Left ventricle myocardium inferior (tissue), 1 donor: Measurements from ENCODE around the gene RP9. TPM values are rescaled to one million over a fixed set of nuclear protein-coding genes. Genes with fewer than 3 reads are reported as not detected.

ENCODE experiments used
- DNase-seq: peaks from one replicate; pipeline ENCODE4 v3.0.0-alpha.2; 2020
- H3K27ac ChIP-seq: fragments of 200-600 bp; replicated peaks from 2 replicates; pipeline ENCODE4 v1.8.0; 2021
- H3K27me3 ChIP-seq: fragments of 200-600 bp; 2 replicates; pipeline ENCODE4 v1.8.0; 2021; ENCODE audit warnings: low read depth
- H3K36me3 ChIP-seq: fragments of 200-600 bp; 2 replicates; pipeline ENCODE4 v1.8.0; 2021
- H3K4me1 ChIP-seq: fragments of 200-600 bp; 2 replicates; pipeline ENCODE4 v1.8.0; 2021
- H3K4me3 ChIP-seq: fragments of 200-600 bp; 2 replicates; pipeline ENCODE4 v1.8.0; 2021; ENCODE audit warnings: mild to moderate bottlenecking, moderate library complexity
- H3K9me3 ChIP-seq: fragments of 200-600 bp; replicated peaks from 2 replicates; pipeline ENCODE4 v1.8.0; 2021
- CTCF ChIP-seq: fragments of 200-600 bp; IDR thresholded peaks from 2 replicates; pipeline ENCODE4 v1.8.0; 2021; ENCODE audit warnings: antibody characterized with exemption, mild to moderate bottlenecking, borderline replicate concordance
- intact Hi-C: fragments of 100-400 bp; cut with micrococcal nuclease; formaldehyde crosslinking; loops from one replicate; pipeline ENCODE4 v1.11.0; 2022
- total RNA-seq: library from RNA; stranded (reverse); fragmentation: NEBNext Ultra II Directional; extraction: Animal tissue kit (Norgen Biotek cat#: 25700); gene quantifications from one replicate; pipeline ENCODE4 v1.2.1, GENCODE V29; 2021
- donor health status: DM: no; HTN: yes; CAD: no; lungs with severe emphysema.

RP9 gene
- total RNA-seq, 1 donor from 2014 or later, result 20.2 TPM

GRCh38 chr7:33079763-33080690 is 29.2 kb downstream of the RP9 start:
- Histone ChIP-seq H3K27me3 (peaks cover 5% of the 10 kb centered on the region), H3K4me1 (no peaks in the 10 kb centered on the region), H3K27ac (no peak overlapping the region), H3K4me3 (no peak overlapping the region), H3K9me3 (no peaks in the 10 kb centered on the region), H3K36me3 (no peaks in the 10 kb centered on the region)
- intact Hi-C loops, result no loop called here
- DNase-seq, result no peak
- TF ChIP-seq CTCF, result no peak

- Histone ChIP-seq H3K9me3 (no peaks in the 10 kb centered on the region), H3K4me1 (no peaks in the 10 kb centered on the region), H3K27me3 (peaks cover 5% of the 10 kb centered on the region), H3K4me3 (no peak overlapping the region), H3K36me3 (no peaks in the 10 kb centered on the region), H3K27ac (no peak overlapping the region)
- intact Hi-C loops, result no loop called here
- no peak for DNase-seq
- TF ChIP-seq CTCF, result no peak
These were observed 30.1 kb downstream of the RP9 start for GRCh38 chr7:33079096-33079495.

GRCh38 chr7:33076737-33077136 is 32.5 kb downstream of the RP9 start:
- Histone ChIP-seq H3K4me3 (no peak overlapping the region), H3K27me3 (peaks cover 5% of the 10 kb centered on the region), H3K9me3 (no peaks in the 10 kb centered on the region), H3K4me1 (peaks cover 7% of the 10 kb centered on the region), H3K36me3 (no peaks in the 10 kb centered on the region), H3K27ac (no peak overlapping the region)
- intact Hi-C loops, result no loop called here
- TF ChIP-seq CTCF, result no peak
- no peak for DNase-seq

GRCh38 chr7:33075818-33076518 is 33.2 kb downstream of the RP9 start:
- intact Hi-C loops, result no loop called here
- H3K27me3 ChIP-seq, result peaks cover 5% of the 10 kb centered on the region
- no peak overlapping the region for H3K27ac ChIP-seq
- no peaks in the 10 kb centered on the region for H3K36me3 ChIP-seq
- peaks cover 7% of the 10 kb centered on the region for H3K4me1 ChIP-seq
- peaks cover 3% of the 10 kb centered on the region for H3K9me3 ChIP-seq
- DNase-seq, result no peak
- no peak overlapping the region for H3K4me3 ChIP-seq
- TF ChIP-seq CTCF, result no peak

GRCh38 chr7:33073243-33073642 is 36.0 kb downstream of the RP9 start:
- H3K9me3 ChIP-seq, result peaks cover 22% of the 10 kb centered on the region
- peaks cover 7% of the 10 kb centered on the region for H3K4me1 ChIP-seq
- DNase-seq, result no peak
- no peak for TF ChIP-seq CTCF
- H3K27me3 ChIP-seq, result no peaks in the 10 kb centered on the region
- no peak overlapping the region for H3K4me3 ChIP-seq
- peaks cover 3% of the 10 kb centered on the region for H3K36me3 ChIP-seq
- H3K27ac ChIP-seq, result no peak overlapping the region
- intact Hi-C loops, result no loop called here
